ENCODE measurements around the gene ING5.
A peak's percentile ranks its signal among the peaks of the same experiment; 100 is the strongest.

The ING5 gene

DNA sequence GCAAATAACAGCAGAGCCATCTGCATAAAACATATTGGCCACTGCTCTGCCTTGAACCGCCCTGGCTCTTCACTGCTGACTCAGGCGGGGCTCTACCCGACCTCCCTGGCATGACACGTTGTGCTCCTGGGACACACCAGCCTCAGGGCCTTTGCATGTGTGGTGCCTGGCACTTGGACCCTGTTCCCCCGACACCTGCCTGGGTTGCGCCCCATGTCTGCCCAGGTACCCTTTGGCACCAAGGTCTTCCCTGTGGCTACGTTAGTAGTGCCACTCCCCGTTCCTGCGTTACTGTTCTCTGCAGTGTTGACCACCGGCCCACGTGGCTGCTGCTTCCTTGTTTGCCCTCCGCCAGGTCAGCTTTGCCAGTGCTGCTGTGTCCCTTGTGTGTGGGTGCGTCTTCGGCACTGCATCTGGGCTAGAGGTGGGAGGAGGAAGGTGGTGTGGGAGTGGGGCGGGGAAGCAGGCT, 44.0 kb upstream of the ING5 start:
- TF ChIP-seq ZFP3 (CRISPR knock-in tag; IDR thresholded peaks at IDR 0.05) (no peak), ZC3H10 (CRISPR knock-in tag; IDR thresholded peaks at IDR 0.05) (no peak), SNAI2 (CRISPR knock-in tag; IDR thresholded peaks at IDR 0.05) (no peak), ZFP30 (CRISPR knock-in tag; IDR thresholded peaks at IDR 0.05) (no peak), ESRRG (CRISPR knock-in tag; IDR thresholded peaks at IDR 0.05) (no peak), ZNF70 (CRISPR knock-in tag; IDR thresholded peaks at IDR 0.05) (no peak), RARB (CRISPR knock-in tag; IDR thresholded peaks at IDR 0.05) (no peak), POU6F1 (CRISPR knock-in tag; IDR thresholded peaks at IDR 0.05; ENCODE audit: borderline replicate concordance, low read depth) (no peak), ISL1 (CRISPR knock-in tag; IDR thresholded peaks at IDR 0.05) (no peak), ARNTL (CRISPR knock-in tag; IDR thresholded peaks at IDR 0.05; ENCODE audit: borderline replicate concordance, low read depth) (no peak), ZNF8 (CRISPR knock-in tag; IDR thresholded peaks at IDR 0.05) (no peak), PPARA (CRISPR knock-in tag; IDR thresholded peaks at IDR 0.05; ENCODE audit: borderline replicate concordance) (no peak), ZNF565 (CRISPR knock-in tag; conservative IDR thresholded peaks at IDR 0.05; ENCODE audit: low read depth) (no peak), BACH2 (CRISPR knock-in tag; IDR thresholded peaks at IDR 0.05; ENCODE audit: borderline replicate concordance) (no peak), PATZ1 (CRISPR knock-in tag; IDR thresholded peaks at IDR 0.05; ENCODE audit: borderline replicate concordance) (no peak), TCF4 (CRISPR knock-in tag; IDR thresholded peaks at IDR 0.05; ENCODE audit: borderline replicate concordance) (no peak), TOX (CRISPR knock-in tag; IDR thresholded peaks at IDR 0.05; ENCODE audit: borderline replicate concordance) (no peak), OSR1 (CRISPR knock-in tag; IDR thresholded peaks at IDR 0.05) (no peak)
- TF ChIP-seq, protein P1, sequence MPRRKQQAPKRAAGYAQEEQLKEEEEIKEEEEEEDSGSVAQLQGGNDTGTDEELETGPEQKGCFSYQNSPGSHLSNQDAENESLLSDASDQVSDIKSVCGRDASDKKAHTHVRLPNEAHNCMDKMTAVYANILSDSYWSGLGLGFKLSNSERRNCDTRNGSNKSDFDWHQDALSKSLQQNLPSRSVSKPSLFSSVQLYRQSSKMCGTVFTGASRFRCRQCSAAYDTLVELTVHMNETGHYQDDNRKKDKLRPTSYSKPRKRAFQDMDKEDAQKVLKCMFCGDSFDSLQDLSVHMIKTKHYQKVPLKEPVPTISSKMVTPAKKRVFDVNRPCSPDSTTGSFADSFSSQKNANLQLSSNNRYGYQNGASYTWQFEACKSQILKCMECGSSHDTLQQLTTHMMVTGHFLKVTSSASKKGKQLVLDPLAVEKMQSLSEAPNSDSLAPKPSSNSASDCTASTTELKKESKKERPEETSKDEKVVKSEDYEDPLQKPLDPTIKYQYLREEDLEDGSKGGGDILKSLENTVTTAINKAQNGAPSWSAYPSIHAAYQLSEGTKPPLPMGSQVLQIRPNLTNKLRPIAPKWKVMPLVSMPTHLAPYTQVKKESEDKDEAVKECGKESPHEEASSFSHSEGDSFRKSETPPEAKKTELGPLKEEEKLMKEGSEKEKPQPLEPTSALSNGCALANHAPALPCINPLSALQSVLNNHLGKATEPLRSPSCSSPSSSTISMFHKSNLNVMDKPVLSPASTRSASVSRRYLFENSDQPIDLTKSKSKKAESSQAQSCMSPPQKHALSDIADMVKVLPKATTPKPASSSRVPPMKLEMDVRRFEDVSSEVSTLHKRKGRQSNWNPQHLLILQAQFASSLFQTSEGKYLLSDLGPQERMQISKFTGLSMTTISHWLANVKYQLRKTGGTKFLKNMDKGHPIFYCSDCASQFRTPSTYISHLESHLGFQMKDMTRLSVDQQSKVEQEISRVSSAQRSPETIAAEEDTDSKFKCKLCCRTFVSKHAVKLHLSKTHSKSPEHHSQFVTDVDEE (CRISPR knock-in tag; IDR thresholded peaks at IDR 0.05), result no peak

DNA sequence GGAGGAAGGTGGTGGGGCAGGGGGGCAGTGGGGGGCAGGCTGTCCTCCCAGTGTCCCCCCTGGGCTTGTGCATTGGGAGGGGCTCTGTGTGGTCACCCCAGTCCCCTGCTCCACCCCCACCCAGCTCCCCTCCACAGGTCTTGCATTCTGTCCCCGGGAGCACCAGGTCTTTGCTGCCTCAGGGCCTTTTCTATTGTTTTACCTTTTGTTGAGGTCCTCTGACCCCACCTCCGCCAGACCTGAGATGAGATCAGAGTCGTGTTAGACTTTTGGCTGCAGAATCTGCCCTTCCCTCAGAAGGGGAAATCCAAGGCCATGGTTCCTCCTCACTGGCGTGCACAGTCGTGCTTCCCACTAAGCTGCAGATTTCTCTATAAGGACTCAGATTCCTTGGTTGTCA, 43.5 kb upstream of the ING5 start:
- ATAC-seq, result no peak
- TF ChIP-seq CSRNP3 (CRISPR knock-in tag; IDR thresholded peaks at IDR 0.05), result no peak

More for the DNA sequence above, 44.0 kb upstream of the ING5 start:
- no peak for ATAC-seq

DNA sequence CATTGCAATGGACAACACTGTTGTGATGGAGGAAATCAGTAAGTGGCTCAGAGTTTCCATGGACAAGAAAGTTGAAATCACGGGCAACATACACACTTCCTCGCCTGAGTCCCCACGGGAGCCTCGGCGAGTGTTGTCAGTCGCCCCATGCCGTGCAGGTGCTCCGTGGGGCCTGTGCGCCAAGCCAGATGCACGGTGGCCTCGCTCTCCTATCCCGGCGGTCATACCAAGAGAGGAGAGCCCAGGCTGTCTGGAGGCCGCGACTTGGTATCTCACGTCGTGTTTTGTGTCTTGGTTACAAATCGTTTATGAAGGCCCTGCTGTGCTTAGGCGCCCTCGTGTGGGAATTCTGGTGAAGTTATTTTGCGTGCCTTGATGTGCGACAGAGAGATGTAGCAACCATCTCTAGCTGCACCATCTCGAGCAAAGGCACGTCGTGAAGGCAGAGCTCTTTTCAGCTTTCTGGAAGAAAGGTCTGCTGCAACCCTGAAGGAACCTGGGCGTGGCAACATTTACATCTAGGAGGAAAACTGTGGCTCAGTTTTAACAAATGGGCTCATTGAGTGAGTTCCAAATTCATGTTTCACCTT, 42.6 kb upstream of the ING5 start:
- ATAC-seq, result peak; percentile 81
- TF ChIP-seq OSR1 (CRISPR knock-in tag; IDR thresholded peaks at IDR 0.05) (no peak), ISL1 (CRISPR knock-in tag; IDR thresholded peaks at IDR 0.05) (no peak), ZFP30 (CRISPR knock-in tag; IDR thresholded peaks at IDR 0.05) (no peak), TCF4 (CRISPR knock-in tag; IDR thresholded peaks at IDR 0.05; ENCODE audit: borderline replicate concordance) (no peak), ZNF70 (CRISPR knock-in tag; IDR thresholded peaks at IDR 0.05) (peak; percentile 79), GLIS3 (CRISPR knock-in tag; IDR thresholded peaks at IDR 0.05) (no peak)

Data from SK-N-SH treated with all-trans-retinoic acid at 6 μM for 48 hours (cell line).